ES-I3 (cell line): ENCODE data around the gene UAP1.

Experiments used
- H3K36me3 ChIP-seq: 2 replicates; pipeline ENCODE4 v1.6.1; 2013; ENCODE audit warnings: mild to moderate bottlenecking, low read length, control low read depth, moderate library complexity; ENCODE audit not compliant: insufficient read depth
- H3K4me1 ChIP-seq: 2 replicates; pipeline ENCODE4 v1.6.1; 2013; ENCODE audit warnings: mild to moderate bottlenecking, control low read depth, low read length; ENCODE audit not compliant: insufficient read depth
- H3K9ac ChIP-seq: 2 replicates; pipeline ENCODE4 v1.6.1; 2013; ENCODE audit warnings: low read depth, mild to moderate bottlenecking, low read length, moderate library complexity
- H3K9me3 ChIP-seq: 2 replicates; pipeline ENCODE4 v1.6.1; 2013; ENCODE audit warnings: mild to moderate bottlenecking, low read length, moderate library complexity; ENCODE audit not compliant: control insufficient read depth, insufficient read depth

UAP1 gene

GRCh38 chr1:162612606-162613400, 51.3 kb downstream of the UAP1 start:
- H3K4me1 ChIP-seq: peaks cover 5% of the 10 kb centered on the region; the same call in 1 of the 2 replicates
- no peak overlapping the region for H3K9ac ChIP-seq
- peaks cover 5% of the 10 kb centered on the region for H3K9me3 ChIP-seq
- H3K36me3 ChIP-seq: no peaks in the 10 kb centered on the region

- Histone ChIP-seq H3K36me3 (no peaks in the 10 kb centered on the region), H3K9me3 (peaks cover 5% of the 10 kb centered on the region), H3K4me1 (peaks cover 5% of the 10 kb centered on the region; the same call in 1 of the 2 replicates), H3K9ac (no peak overlapping the region)
Measured at GRCh38 chr1:162616848-162617247, 55.3 kb downstream of the UAP1 start.

GRCh38 chr1:162617513-162617912, 56.0 kb downstream of the UAP1 start:
- peaks cover 5% of the 10 kb centered on the region for H3K9me3 ChIP-seq

GRCh38 chr1:162619076-162619475, 57.6 kb downstream of the UAP1 start:
- H3K4me1 ChIP-seq: no peaks in the 10 kb centered on the region
- no peaks in the 10 kb centered on the region for H3K36me3 ChIP-seq
- no peak overlapping the region for H3K9ac ChIP-seq
- peaks cover 5% of the 10 kb centered on the region for H3K9me3 ChIP-seq

More at GRCh38 chr1:162617513-162617912, 56.0 kb downstream of the UAP1 start:
- no peak overlapping the region for H3K9ac ChIP-seq
- H3K4me1 ChIP-seq: peaks cover 5% of the 10 kb centered on the region; the same call in 1 of the 2 replicates
- H3K36me3 ChIP-seq: no peaks in the 10 kb centered on the region

- Histone ChIP-seq H3K4me1 (no peaks in the 10 kb centered on the region), H3K9ac (no peak overlapping the region), H3K36me3 (no peaks in the 10 kb centered on the region), H3K9me3 (peaks cover 5% of the 10 kb centered on the region)
Measured at GRCh38 chr1:162621256-162621655, 59.7 kb downstream of the UAP1 start.

GRCh38 chr1:162625679-162626078, 64.2 kb downstream of the UAP1 start:
- H3K9ac ChIP-seq: no peak overlapping the region
- H3K9me3 ChIP-seq: no peaks in the 10 kb centered on the region
- no peaks in the 10 kb centered on the region for H3K4me1 ChIP-seq
- no peaks in the 10 kb centered on the region for H3K36me3 ChIP-seq

- Histone ChIP-seq H3K36me3 (no peaks in the 10 kb centered on the region), H3K4me1 (no peaks in the 10 kb centered on the region), H3K9ac (no peak overlapping the region), H3K9me3 (no peaks in the 10 kb centered on the region)
Measured at GRCh38 chr1:162626094-162626493, 64.6 kb downstream of the UAP1 start.

GRCh38 chr1:162626761-162627160, 65.2 kb downstream of the UAP1 start:
- Histone ChIP-seq H3K4me1 (no peaks in the 10 kb centered on the region), H3K9me3 (no peaks in the 10 kb centered on the region), H3K9ac (no peak overlapping the region)

GRCh38 chr1:162627662-162628296, 66.3 kb downstream of the UAP1 start:
- Histone ChIP-seq H3K36me3 (no peaks in the 10 kb centered on the region), H3K9me3 (no peaks in the 10 kb centered on the region), H3K9ac (no peak overlapping the region), H3K4me1 (no peaks in the 10 kb centered on the region)

More at GRCh38 chr1:162626761-162627160, 65.2 kb downstream of the UAP1 start:
- no peaks in the 10 kb centered on the region for H3K36me3 ChIP-seq

- Histone ChIP-seq H3K9me3 (no peaks in the 10 kb centered on the region), H3K9ac (no peak overlapping the region), H3K36me3 (no peaks in the 10 kb centered on the region), H3K4me1 (peaks cover 7% of the 10 kb centered on the region)
Measured at GRCh38 chr1:162629077-162629627, 67.6 kb downstream of the UAP1 start.

- Histone ChIP-seq H3K4me1 (peaks cover 7% of the 10 kb centered on the region), H3K36me3 (no peaks in the 10 kb centered on the region), H3K9me3 (no peaks in the 10 kb centered on the region), H3K9ac (no peak overlapping the region)
Measured at GRCh38 chr1:162629651-162630050, 68.1 kb downstream of the UAP1 start.

GRCh38 chr1:162631546-162632191, 70.1 kb downstream of the UAP1 start:
- Histone ChIP-seq H3K9ac (peak overlapping the region; percentile 42; the same call in 1 of the 2 replicates), H3K4me1 (peaks cover 7% of the 10 kb centered on the region), H3K9me3 (no peaks in the 10 kb centered on the region), H3K36me3 (no peaks in the 10 kb centered on the region)

- Histone ChIP-seq H3K9me3 (no peaks in the 10 kb centered on the region), H3K9ac (peak within 1 kb of the TSS; percentile 42), H3K4me1 (peaks cover 7% of the 10 kb centered on the region), H3K36me3 (no peaks in the 10 kb centered on the region)
Measured at GRCh38 chr1:162632217-162632666, 70.7 kb downstream of the UAP1 start, which contains the start of gene DDR2. Gene DDR2, plus strand, starts transcription at chr1:162632464. Its CDS starts 86,600 bp downstream, at chr1:162719064.

GRCh38 chr1:162632698-162633080, 71.2 kb downstream of the UAP1 start:
- Histone ChIP-seq H3K9ac (peak overlapping the region; percentile 42), H3K4me1 (peaks cover 7% of the 10 kb centered on the region), H3K36me3 (no peaks in the 10 kb centered on the region)

More at GRCh38 chr1:162632698-162633080, 71.2 kb downstream of the UAP1 start:
- no peaks in the 10 kb centered on the region for H3K9me3 ChIP-seq
